HCT116 (cell line): ENCODE data around the gene CH25H.

Experiments
- TCF7L2 ChIP-seq: IDR thresholded peaks from 2 replicates; pipeline ENCODE4 v1.7.0; 2011; ENCODE audit warnings: borderline replicate concordance, inconsistent platforms; ENCODE audit not compliant: insufficient read depth, insufficient read length; ENCODE audit errors: extremely low read depth
- ZFX ChIP-seq: fragments of 450-650 bp; IDR thresholded peaks from 2 replicates; pipeline ENCODE4 v1.6.1; 2017
- TF ChIP-seq, protein P1 (sequence below): IDR thresholded peaks from 2 replicates; pipeline ENCODE4 v1.6.1; 2012
- TF ChIP-seq, protein P2 (sequence below), 3 experiments: fragments of 200-600 bp in 1 of 3; sonication (generic) in 1 of 3; IDR thresholded peaks in 2 of 3; conservative IDR thresholded peaks in 1 of 3; 2 replicates each; pipeline ENCODE4 v1.5.1; 2012 to 2017; ENCODE audit warnings: low read depth in 2 of 3, low read length in 2 of 3, antibody characterized with exemption in 1 of 3, borderline replicate concordance in 1 of 3, control low read depth in 1 of 3, mild to moderate bottlenecking in 1 of 3, mixed read lengths in 1 of 3, mixed run types in 1 of 3, moderate library complexity in 1 of 3; ENCODE audit not compliant: insufficient read depth in 1 of 3

DNA sequence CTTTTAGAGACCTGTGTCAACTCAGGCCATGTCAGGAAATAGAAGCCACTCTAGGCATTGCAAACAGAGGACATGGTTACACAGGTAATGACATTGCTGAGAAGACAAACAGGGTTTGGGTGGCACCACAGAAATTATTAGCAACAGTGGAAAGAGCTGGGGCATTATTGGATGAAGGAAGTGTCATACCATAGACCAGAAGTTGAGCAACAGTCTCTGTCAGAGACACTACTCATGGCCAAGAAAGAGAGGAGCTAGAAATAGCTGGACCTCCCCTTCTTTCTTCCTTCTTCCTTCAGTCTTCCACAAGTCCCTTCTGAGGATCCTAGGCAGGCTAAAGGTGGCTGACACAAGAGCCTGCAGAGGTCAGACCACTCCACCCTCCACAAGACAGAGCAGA lies 48.7 kb upstream of the CH25H start:
- TF ChIP-seq, protein P1, sequence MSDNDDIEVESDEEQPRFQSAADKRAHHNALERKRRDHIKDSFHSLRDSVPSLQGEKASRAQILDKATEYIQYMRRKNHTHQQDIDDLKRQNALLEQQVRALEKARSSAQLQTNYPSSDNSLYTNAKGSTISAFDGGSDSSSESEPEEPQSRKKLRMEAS = no peak
- TF ChIP-seq, protein P2, sequence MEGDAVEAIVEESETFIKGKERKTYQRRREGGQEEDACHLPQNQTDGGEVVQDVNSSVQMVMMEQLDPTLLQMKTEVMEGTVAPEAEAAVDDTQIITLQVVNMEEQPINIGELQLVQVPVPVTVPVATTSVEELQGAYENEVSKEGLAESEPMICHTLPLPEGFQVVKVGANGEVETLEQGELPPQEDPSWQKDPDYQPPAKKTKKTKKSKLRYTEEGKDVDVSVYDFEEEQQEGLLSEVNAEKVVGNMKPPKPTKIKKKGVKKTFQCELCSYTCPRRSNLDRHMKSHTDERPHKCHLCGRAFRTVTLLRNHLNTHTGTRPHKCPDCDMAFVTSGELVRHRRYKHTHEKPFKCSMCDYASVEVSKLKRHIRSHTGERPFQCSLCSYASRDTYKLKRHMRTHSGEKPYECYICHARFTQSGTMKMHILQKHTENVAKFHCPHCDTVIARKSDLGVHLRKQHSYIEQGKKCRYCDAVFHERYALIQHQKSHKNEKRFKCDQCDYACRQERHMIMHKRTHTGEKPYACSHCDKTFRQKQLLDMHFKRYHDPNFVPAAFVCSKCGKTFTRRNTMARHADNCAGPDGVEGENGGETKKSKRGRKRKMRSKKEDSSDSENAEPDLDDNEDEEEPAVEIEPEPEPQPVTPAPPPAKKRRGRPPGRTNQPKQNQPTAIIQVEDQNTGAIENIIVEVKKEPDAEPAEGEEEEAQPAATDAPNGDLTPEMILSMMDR (IDR thresholded peaks at IDR 0.05 in 2 of 3, conservative IDR thresholded peaks at IDR 0.05 in 1 of 3; ENCODE audit: borderline replicate concordance in 1 of 3, insufficient read depth in 1 of 3, low read depth in 2 of 3, low read length in 2 of 3) = no peak
- TF ChIP-seq ZFX (no peak), TCF7L2 (no peak)
